ENCODE data around the gene KDM3B. TPM values are rescaled to one million over a fixed set of nuclear protein-coding genes. Genes with fewer than 3 reads are reported as not detected.

The KDM3B gene
- total and polyA plus RNA-seq, 2 of the 8 experiments (the other 6 are each of a cell fraction or from before 2014, with no cell fraction given), result 27.1 to 78.1 TPM

DNA sequence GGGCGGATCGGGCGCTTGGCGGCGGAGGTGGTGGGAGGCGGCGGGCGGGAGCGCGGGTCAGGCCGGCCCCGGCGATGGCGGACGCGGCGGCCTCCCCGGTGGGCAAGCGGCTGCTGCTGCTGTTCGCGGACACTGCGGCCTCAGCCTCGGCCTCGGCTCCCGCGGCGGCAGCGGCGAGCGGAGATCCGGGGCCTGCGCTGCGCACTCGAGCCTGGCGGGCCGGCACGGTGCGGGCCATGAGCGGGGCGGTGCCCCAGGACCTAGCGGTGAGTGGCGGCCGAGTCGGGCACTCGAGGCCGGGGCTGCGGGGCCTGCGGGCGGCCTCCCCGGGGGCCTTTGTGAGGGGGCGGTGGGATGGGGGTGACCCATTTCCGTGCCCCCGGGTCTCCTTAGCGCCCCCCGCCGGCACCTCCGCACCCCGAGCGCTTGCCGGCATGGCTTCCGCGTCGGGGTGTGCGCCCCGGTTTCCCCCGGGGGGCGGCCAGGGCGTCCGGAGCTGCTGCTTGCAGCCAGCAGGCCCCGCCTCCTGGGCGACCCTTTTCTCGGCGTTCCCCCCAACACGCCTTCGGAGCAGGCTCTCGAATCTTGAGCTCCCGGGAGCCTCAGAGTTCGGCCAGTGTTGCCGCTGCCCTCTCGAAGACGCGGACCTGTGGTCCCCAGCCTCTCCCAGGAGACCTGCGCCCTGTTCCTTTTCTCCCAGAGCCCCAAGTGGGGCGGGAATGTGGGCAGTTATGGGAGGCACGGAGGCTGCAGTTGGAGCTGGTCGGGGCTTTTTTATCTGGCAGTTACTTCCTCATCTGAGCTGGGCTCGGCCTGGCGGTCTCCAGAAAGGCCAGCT, 456 bp downstream of the KDM3B start:
- Histone ChIP-seq H3K27me3 (replicated peaks in 1 of 4; ENCODE audit: control insufficient read depth in 3 of 4, extremely low read depth in 1 of 4, insufficient read depth in 3 of 4, low read length in 3 of 4) (no peaks in the 10 kb centered on the region), H2AK5ac (ENCODE audit: low read depth, low read length) (no peak overlapping the region), H3K4me3 (ENCODE audit: extremely low read depth in 1 of 4, insufficient read depth in 2 of 4, low read depth in 3 of 4, low read length in 4 of 4) (peak overlapping the region; percentile 58 to 97 (median 95)), H2BK120ac (replicated peaks; ENCODE audit: low read depth, low read length) (peak overlapping the region; percentile 79), H2BK20ac (ENCODE audit: low read length) (no peak overlapping the region), H3K4me2 (ENCODE audit: insufficient read depth in 1 of 2, low read depth in 2 of 2, low read length in 2 of 2) (peak overlapping the region; percentile 74 to 80), H2BK12ac (ENCODE audit: low read depth, low read length) (no peak overlapping the region; the same call in 1 of the 2 replicates), H3K18ac (ENCODE audit: extremely low read depth, low read length) (peak overlapping the region; percentile 49), H4K8ac (ENCODE audit: extremely low read depth, insufficient read depth, low read length) (peak overlapping the region; percentile 83), H3K9me3 (ENCODE audit: insufficient read depth in 2 of 2, low read depth in 1 of 2, low read length in 1 of 2) (no peaks in the 10 kb centered on the region), H2AFZ (ENCODE audit: low read length) (no peak overlapping the region), H3K36me3 (ENCODE audit: control insufficient read depth in 2 of 4, insufficient read depth in 4 of 4, low read length in 3 of 4) (peaks cover 3 to 17% (median 8%) of the 10 kb centered on the region in 4 experiments; a peak in 6 of 8 replicates), H3K23ac (ENCODE audit: insufficient read length) (no peak overlapping the region), H4K20me1 (replicated peaks in 1 of 2; ENCODE audit: control insufficient read depth in 1 of 2, insufficient read depth in 2 of 2, low read length in 2 of 2) (peaks cover 4 to 6% of the 10 kb centered on the region in 2 experiments), H3K79me2 (ENCODE audit: control insufficient read depth in 1 of 2, insufficient read depth in 2 of 2, low read length in 2 of 2) (peaks cover 13 to 49% of the 10 kb centered on the region in 2 experiments; a peak in 3 of 4 replicates), H2BK5ac (ENCODE audit: low read depth, low read length) (peak overlapping the region; percentile 40; the same call in 1 of the 2 replicates), H2BK15ac (ENCODE audit: low read length) (no peak overlapping the region), H3K14ac (ENCODE audit: insufficient read length) (no peak overlapping the region), H4K91ac (replicated peaks; ENCODE audit: insufficient read length, low read length) (no peak overlapping the region), H3K4ac (replicated peaks; ENCODE audit: insufficient read length, low read depth, low read length) (no peak overlapping the region), H3K27ac (ENCODE audit: low read depth, low read length) (peak overlapping the region; percentile 82), H3K4me1 (replicated peaks in 1 of 4; ENCODE audit: control insufficient read depth in 3 of 4, insufficient read depth in 4 of 4, low read length in 3 of 4) (peaks cover 0 to 9% (median 3%) of the 10 kb centered on the region in 4 experiments; a peak in 3 of 7 replicates), H3K23me2 (ENCODE audit: low read depth, low read length) (peaks cover 8% of the 10 kb centered on the region), H3K9ac (replicated peaks in 1 of 4; ENCODE audit: extremely low read depth in 1 of 4, low read depth in 3 of 4, low read length in 3 of 4) (peak overlapping the region; percentile 84 to 98 (median 89)), H3K56ac (replicated peaks; ENCODE audit: insufficient read length, low read depth, low read length) (no peak overlapping the region), H3K79me1 (ENCODE audit: low read depth, low read length) (no peaks in the 10 kb centered on the region; the same call in 1 of the 2 replicates), H4K5ac (ENCODE audit: insufficient read length, low read depth, low read length) (peak overlapping the region; percentile 81)
- CTCF ChIA-PET (ENCODE audit: partially characterized antibody), result interaction anchor here (0.6 to 11.4 kb wide), 54 partner anchors 8 to 397 kb away, joined by 3 to 196 read pairs (median 4); partner anchors contain the start of genes CDC23, CDC25C, EGR1 and ETF1
- FAIRE-seq (no peak), DNase-seq (ENCODE audit: low read depth in 1 of 2, low spot score in 2 of 2) (peak in 1 of 2 experiments; percentile 79)
- POLR2A ChIA-PET (ENCODE audit: partially characterized antibody), result interaction anchor here (0.8 to 14.6 kb wide), 25 partner anchors 8 to 190 kb away, joined by 3 to 254 read pairs (median 4); partner anchors contain the start of genes BRD8, CDC23, CDC25C and EGR1
- 1% methylated on average over 41 of the region's 88 CpGs; no CpG with 5 or more reads in 1 of the 2 experiments for WGBS, 2 experiments (ENCODE audit: extremely low coverage in 1 of 2, insufficient coverage in 1 of 2, insufficient read length in 1 of 2, insufficient replicate concordance in 2 of 2, low coverage in 1 of 2, low lambda C conversion rate in 2 of 2, missing lambda C conversion rate in 1 of 2)
- TF ChIP-seq, protein P1, sequence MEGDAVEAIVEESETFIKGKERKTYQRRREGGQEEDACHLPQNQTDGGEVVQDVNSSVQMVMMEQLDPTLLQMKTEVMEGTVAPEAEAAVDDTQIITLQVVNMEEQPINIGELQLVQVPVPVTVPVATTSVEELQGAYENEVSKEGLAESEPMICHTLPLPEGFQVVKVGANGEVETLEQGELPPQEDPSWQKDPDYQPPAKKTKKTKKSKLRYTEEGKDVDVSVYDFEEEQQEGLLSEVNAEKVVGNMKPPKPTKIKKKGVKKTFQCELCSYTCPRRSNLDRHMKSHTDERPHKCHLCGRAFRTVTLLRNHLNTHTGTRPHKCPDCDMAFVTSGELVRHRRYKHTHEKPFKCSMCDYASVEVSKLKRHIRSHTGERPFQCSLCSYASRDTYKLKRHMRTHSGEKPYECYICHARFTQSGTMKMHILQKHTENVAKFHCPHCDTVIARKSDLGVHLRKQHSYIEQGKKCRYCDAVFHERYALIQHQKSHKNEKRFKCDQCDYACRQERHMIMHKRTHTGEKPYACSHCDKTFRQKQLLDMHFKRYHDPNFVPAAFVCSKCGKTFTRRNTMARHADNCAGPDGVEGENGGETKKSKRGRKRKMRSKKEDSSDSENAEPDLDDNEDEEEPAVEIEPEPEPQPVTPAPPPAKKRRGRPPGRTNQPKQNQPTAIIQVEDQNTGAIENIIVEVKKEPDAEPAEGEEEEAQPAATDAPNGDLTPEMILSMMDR (IDR thresholded peaks at IDR 0.05; ENCODE audit: control extremely low read depth in 1 of 3, insufficient read depth in 1 of 3, low read depth in 1 of 3, low read length in 3 of 3), result peak in 2 of 3 experiments; percentile 30 to 41; a peak in 3 of 4 replicates
- TF ChIP-seq POLR2AphosphoS5 (IDR thresholded peaks at IDR 0.05; ENCODE audit: low read depth, low read length) (peak; percentile 19; the same call in 1 of the 2 replicates), ZNF274 (IDR thresholded peaks at IDR 0.05; ENCODE audit: borderline replicate concordance, extremely low read depth, low read length) (no peak), POLR2A (IDR thresholded peaks at IDR 0.05; ENCODE audit: control extremely low read depth in 1 of 2, low read depth in 2 of 2, low read length in 2 of 2) (peak in 1 of 2 experiments; percentile 48; a peak in 1 of 3 replicates), TAF1 (IDR thresholded peaks at IDR 0.05; ENCODE audit: low read depth, low read length) (peak; percentile 52), TBP (IDR thresholded peaks at IDR 0.05; ENCODE audit: low read depth, low read length) (no peak), HDAC2 (IDR thresholded peaks at IDR 0.05; ENCODE audit: borderline replicate concordance in 1 of 2, low read depth in 2 of 2, low read length in 2 of 2) (no peak)

All from H1 (cell line).